ES-I3 (cell line): ENCODE data around the gene CTLA4.

Experiments used
- H3K36me3 ChIP-seq: 2 replicates; pipeline ENCODE4 v1.6.1; 2013; ENCODE audit warnings: mild to moderate bottlenecking, low read length, control low read depth, moderate library complexity; ENCODE audit not compliant: insufficient read depth
- H3K4me1 ChIP-seq: 2 replicates; pipeline ENCODE4 v1.6.1; 2013; ENCODE audit warnings: mild to moderate bottlenecking, control low read depth, low read length; ENCODE audit not compliant: insufficient read depth
- H3K9ac ChIP-seq: 2 replicates; pipeline ENCODE4 v1.6.1; 2013; ENCODE audit warnings: low read depth, mild to moderate bottlenecking, low read length, moderate library complexity
- H3K9me3 ChIP-seq: 2 replicates; pipeline ENCODE4 v1.6.1; 2013; ENCODE audit warnings: mild to moderate bottlenecking, low read length, moderate library complexity; ENCODE audit not compliant: control insufficient read depth, insufficient read depth

The CTLA4 gene

DNA sequence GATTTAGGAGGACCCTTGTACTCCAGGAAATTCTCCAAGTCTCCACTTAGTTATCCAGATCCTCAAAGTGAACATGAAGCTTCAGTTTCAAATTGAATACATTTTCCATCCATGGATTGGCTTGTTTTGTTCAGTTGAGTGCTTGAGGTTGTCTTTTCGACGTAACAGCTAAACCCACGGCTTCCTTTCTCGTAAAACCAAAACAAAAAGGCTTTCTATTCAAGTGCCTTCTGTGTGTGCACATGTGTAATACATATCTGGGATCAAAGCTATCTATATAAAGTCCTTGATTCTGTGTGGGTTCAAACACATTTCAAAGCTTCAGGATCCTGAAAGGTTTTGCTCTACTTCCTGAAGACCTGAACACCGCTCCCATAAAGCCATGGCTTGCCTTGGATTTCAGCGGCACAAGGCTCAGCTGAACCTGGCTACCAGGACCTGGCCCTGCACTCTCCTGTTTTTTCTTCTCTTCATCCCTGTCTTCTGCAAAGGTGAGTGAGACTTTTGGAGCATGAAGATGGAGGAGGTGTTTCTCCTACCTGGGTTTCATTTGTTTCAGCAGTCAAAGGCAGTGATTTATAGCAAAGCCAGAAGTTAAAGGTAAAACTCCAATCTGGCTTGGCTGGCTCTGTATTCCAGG is at the start of gene CTLA4:
TSS of gene CTLA4 (plus strand) at position 211 of the 640 bp plus-strand sequence. CDS start at position 383, 172 bp downstream.
- Histone ChIP-seq H3K36me3 (no peaks in the 10 kb centered on the region), H3K9ac (no peak within 1 kb of the TSS), H3K4me1 (no peaks in the 10 kb centered on the region), H3K9me3 (no peaks in the 10 kb centered on the region)

DNA sequence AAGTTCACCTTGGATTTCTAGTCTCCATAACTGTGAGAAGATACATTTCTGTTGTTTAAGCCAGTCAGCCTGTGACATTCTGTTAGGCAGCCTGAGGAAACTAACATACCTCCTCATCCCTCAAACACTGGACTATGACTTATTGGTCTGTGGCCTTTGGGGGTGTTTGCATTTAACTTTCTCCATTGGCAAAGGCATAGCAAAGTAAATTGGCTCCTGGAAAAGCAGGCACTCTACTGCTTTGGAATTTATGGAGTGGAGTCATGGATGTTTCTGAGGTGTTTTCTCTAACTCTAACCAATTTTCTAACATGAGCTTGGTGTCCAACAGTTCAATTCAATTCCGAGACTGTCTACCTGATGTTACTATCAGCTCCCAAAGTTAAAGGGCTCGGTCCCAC is 48.9 kb upstream of the CTLA4 start:
- Histone ChIP-seq H3K9ac (no peak overlapping the region), H3K36me3 (no peaks in the 10 kb centered on the region), H3K9me3 (no peaks in the 10 kb centered on the region), H3K4me1 (peaks cover 6% of the 10 kb centered on the region; the same call in 1 of the 2 replicates)

DNA sequence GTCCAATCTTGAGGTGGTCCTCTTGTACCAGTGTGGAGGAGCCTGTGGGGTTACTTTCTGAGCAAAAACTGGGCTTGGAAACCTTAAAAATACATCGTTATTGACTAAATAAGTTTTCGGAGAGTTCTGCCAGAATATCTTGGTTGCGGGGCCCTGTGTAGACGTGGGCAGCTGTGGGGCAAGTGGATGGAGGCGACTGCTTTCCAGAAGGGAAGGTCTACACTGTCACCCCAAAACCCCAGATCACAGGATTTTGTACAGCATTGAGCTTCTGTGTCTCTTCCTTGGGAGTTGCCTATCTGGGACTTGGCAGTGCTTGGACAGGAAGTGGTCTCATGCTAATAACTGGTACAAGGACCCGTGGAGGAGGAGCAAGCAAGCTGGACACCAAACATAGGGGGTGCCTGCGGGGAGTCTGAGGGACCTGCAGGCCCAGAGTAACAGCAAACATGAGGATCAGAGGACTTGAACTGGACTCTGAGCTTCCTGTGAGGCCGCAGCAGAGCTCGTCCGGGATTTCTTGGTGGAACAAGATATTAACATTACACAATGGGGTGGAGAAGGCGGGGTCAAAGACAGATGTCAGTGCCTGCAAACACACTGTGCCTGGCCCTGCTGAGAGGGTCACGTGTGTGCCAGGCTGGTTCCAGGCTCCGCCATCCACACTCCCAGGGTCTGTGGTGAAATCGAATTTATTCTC is 48.0 kb upstream of the CTLA4 start:
- H3K4me1 ChIP-seq, result peaks cover 6% of the 10 kb centered on the region; the same call in 1 of the 2 replicates
- H3K9ac ChIP-seq, result no peak overlapping the region
- no peaks in the 10 kb centered on the region for H3K36me3 ChIP-seq
- H3K9me3 ChIP-seq, result no peaks in the 10 kb centered on the region

DNA sequence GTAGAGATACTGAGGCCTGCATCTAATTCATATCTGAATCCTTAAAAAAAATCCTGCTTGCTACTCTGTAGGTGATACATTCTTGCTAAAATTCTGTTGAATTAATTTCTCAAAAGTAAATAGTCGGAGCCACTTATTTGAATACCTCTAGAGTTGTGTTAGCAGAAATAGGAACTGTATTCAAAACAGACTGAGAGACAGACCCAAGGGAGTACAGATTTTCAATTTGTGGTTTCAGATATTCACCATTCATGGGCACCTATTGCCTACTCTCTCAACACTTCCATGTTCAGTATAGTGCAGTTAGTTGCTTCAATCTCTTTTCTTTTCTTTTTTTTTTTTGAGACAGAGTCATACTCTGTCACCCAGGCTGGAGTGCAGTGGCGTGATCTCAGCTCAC is 46.6 kb upstream of the CTLA4 start:
- Histone ChIP-seq H3K36me3 (no peaks in the 10 kb centered on the region), H3K4me1 (peaks cover under 1% of the 10 kb centered on the region; the same call in 1 of the 2 replicates), H3K9ac (no peak overlapping the region), H3K9me3 (no peaks in the 10 kb centered on the region)

DNA sequence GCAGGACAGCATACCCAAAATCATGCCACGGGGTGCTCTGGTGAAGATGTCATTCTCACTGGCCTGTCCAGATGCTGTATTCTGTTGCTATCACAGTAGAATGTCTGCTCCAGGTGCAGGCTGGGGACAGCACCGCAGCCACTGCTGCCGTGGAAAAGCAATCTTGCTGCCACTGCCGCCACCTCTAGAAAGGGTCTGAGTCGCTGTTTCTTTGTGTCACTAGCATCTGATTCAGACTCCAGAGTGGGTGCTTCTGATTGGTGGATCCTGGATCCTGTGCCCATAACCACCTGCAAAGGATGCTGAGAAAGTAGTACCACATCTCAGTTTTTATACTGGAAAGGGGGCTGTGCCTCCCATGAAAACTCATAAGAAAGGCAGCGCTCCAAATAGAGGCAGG is 45.3 kb upstream of the CTLA4 start:
- Histone ChIP-seq H3K4me1 (no peaks in the 10 kb centered on the region), H3K9me3 (no peaks in the 10 kb centered on the region), H3K9ac (no peak overlapping the region), H3K36me3 (no peaks in the 10 kb centered on the region)

DNA sequence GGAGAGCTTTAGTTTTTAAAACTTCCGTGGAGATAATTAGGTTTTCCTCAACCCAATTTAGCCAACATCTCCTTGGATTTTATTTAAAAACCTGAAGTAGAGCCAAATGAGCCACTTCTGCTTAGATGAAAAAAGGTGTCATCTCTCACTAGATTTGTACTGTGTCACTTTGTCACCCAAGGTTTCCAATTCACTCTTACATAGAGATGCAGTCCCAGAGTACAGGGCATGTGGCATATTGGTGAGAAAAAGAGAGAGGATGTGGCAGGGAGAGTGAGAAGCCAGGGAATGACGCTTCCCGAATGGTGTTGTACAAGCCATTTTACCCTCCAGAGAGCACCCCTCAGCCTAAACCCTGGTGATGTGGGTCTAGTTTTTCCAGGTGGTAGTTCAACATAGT is 44.4 kb upstream of the CTLA4 start:
- no peaks in the 10 kb centered on the region for H3K9me3 ChIP-seq
- H3K36me3 ChIP-seq, result no peaks in the 10 kb centered on the region
- H3K9ac ChIP-seq, result no peak overlapping the region
- no peaks in the 10 kb centered on the region for H3K4me1 ChIP-seq

DNA sequence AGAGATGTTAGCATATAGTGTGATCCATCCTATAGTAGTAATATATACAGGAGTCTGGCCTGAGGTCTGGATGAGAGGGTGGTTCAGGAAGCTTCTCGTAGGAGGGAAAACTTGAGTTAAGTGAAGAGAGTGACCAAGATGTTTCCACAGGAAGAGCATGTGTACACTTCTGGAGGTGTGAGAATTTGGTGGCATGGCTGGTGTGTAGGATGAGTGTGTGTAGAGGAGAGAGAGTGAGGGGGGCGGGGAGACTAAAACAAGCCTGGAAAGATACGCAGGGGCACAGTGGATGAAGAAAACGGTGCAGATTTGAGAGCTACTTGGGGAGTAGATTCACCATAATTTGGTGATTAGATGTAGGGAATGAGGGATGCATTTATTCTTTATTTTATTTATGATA is 43.5 kb upstream of the CTLA4 start:
- Histone ChIP-seq H3K9me3 (no peaks in the 10 kb centered on the region), H3K4me1 (no peaks in the 10 kb centered on the region), H3K9ac (no peak overlapping the region), H3K36me3 (no peaks in the 10 kb centered on the region)

DNA sequence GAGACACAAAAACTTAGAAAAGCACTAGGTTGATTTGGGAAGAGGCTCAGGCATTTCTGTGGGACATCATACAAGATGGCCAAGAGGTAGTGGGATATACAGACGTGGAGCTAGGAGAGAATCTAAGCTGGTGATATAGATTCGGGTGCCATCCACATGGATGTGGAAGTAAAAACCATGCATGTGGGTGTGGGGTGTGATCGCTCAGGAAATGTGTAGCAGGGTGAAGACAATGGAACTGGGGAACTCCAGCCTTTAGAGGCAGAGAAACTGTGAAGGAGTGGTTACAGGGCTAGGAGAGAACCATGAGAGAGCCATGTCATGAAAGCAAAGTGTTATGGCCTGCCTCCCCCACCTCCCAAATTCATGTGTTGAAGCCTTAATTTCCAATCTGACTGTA is 43.0 kb upstream of the CTLA4 start:
- Histone ChIP-seq H3K36me3 (no peaks in the 10 kb centered on the region), H3K9ac (no peak overlapping the region), H3K4me1 (no peaks in the 10 kb centered on the region), H3K9me3 (no peaks in the 10 kb centered on the region)

DNA sequence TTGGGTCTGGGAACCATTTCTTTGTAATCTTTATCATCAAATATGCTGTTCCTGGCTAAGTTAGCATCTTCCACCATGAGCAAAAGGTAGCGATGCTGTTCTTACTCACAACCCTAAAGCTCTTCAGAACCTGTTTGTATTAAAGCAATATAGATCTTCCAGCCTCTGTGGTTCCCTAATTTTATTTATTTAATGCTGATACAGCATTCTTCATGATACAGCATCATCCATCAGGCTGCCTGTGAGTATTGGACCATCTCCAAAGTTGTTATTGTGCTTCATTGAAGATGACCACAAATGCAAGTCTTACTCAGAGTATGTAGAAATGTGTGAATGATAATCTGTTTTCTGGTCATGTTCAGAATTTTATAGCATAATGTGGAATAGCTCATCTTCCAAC is 40.9 kb upstream of the CTLA4 start:
- no peaks in the 10 kb centered on the region for H3K9me3 ChIP-seq
- H3K36me3 ChIP-seq, result no peaks in the 10 kb centered on the region
- H3K4me1 ChIP-seq, result no peaks in the 10 kb centered on the region
- H3K9ac ChIP-seq, result no peak overlapping the region

DNA sequence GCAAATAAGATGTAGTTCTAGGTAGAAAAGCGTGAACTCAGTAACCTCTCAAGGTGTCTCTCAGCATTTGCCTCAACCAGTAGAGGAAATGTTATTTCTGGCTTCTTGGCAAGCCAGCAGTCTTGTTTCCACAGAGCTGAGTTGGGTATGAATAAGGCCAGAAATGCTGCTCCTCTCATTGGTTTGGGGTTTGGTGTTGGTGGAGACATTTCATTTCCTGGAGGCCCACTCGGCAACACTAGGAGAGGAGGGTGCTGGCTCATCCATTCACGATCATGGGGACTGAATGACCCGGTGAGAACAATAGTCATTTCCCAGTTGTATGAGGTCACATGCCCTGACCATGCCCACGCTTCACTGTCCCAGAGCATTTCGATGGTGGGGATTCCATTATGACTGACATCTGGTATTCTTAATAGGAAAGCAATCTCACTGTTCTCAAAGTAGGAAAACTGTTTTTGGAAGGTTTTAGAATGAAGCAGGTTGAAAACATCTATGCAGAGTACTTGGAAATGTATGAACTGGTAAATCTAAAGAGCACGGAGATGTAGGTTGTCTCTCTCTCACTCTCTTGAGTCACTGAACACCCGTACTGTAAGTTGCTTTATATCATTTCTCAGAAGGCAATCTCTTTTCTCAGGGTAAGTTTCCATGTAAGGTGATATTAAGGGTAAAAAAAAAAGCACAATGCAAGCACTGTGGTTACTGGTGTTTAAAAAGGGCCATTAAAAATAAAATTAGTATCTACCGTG is 37.1 kb upstream of the CTLA4 start:
- Histone ChIP-seq H3K4me1 (no peaks in the 10 kb centered on the region), H3K9me3 (no peaks in the 10 kb centered on the region), H3K36me3 (no peaks in the 10 kb centered on the region), H3K9ac (no peak overlapping the region)

DNA sequence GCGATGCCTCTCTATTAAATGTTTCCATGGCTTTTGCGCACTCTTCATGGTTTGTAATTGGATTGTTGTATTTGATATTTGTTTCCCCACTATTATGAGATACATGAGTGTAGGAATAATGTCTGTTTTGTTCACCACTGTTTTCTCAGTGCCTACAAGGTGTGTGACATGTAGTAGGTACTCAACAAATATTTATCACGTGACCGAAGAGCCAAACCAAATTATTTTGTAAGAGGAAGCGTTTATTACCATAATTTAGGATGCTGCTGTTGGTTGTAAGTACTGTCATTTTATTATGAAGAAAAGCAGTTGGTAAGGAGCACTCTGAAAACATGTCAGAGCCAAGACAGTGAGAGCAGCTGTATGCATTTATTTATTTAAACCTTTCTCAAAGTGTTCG is 32.2 kb upstream of the CTLA4 start:
- H3K9me3 ChIP-seq, result no peaks in the 10 kb centered on the region
- H3K4me1 ChIP-seq, result no peaks in the 10 kb centered on the region
- no peak overlapping the region for H3K9ac ChIP-seq
- H3K36me3 ChIP-seq, result no peaks in the 10 kb centered on the region

DNA sequence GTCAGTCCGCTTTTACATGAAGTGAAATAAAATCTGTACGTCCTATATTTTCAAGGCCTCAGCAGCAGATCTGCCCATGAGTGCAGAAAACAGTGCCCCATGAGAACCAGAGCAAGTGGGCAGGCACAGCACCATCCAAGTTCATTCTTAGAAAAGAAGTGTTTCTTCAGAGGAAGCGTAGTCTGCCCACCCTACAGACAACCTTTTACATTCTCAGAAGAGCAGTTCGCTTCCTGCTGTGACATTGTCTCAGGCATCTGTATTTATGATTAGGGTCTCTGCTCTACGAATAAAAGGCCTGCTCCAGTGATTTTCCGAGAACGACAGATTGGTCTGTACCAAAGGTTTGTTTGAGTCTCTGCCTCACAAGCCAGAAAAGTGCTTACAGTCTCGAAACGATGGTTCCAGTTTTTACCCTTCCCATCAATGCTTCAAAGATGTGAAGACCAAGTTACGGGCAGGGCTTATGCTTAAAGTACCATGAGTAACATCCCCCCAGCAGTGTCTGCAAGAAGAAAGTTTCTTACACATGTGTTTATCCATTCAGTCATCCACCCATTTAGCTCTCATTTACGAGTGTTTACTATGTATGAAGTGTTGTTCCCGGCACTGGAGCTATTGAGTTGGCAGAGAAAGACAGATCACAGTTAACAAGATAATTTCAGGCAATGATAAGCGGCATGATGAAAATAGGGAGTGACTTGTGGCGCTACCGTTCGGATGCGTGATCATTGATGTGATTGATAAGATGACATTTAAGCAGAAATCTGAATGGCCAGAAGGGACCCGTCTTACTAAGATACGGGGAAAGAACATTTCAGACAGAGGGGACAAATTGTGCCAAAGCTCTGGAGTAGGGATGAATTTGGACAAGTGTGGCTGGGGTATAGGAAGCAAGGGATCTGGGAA is 31.4 kb upstream of the CTLA4 start:
- Histone ChIP-seq H3K36me3 (no peaks in the 10 kb centered on the region), H3K9me3 (no peaks in the 10 kb centered on the region), H3K9ac (no peak overlapping the region), H3K4me1 (no peaks in the 10 kb centered on the region)

DNA sequence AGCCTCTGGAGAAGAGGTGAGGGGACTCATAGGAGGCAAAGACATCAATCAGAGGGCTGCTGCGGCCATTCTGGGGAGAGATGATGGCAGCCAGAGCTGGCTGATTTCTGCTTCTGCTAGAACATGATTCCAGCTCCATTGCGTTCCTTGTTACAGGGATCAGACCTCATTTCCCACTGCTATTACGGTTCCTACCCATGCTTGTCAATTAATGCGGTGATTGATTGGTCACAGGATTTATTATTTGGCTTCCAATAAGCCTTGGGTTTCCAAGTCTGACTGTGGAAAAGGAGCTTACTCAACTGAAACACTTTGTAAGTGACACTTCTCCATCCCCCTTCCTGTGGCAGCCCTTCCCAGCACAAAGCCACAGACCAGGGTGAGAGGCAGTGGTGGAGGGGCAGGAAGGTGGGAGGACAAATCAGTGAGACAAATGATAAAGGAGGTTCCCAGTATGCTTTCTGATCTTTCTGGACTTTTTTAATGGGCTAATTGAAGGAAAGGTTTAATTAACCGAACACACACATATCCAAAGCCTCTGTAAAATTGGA is 26.8 kb upstream of the CTLA4 start:
- no peaks in the 10 kb centered on the region for H3K36me3 ChIP-seq
- no peaks in the 10 kb centered on the region for H3K9me3 ChIP-seq
- H3K9ac ChIP-seq, result no peak overlapping the region
- no peaks in the 10 kb centered on the region for H3K4me1 ChIP-seq

DNA sequence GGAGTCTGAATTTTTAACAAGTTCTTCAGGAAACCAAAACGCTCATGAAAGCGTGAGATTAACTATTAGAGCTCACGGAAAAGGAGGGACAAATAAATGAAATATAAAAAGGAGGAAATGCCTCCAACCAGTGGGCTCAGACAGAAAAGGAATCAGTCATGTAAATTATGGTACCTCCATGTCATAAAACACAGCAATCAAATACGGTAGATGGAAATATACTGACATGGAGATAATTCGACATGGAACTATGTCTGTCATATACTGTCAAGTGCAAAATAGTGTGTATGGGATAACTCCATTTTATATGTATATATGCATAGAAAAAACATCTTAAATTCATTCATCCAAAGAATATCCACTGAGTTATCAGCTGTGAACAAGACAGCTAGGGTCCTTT is 25.9 kb upstream of the CTLA4 start:
- no peaks in the 10 kb centered on the region for H3K36me3 ChIP-seq
- H3K4me1 ChIP-seq, result no peaks in the 10 kb centered on the region
- H3K9ac ChIP-seq, result no peak overlapping the region
- no peaks in the 10 kb centered on the region for H3K9me3 ChIP-seq
